PC-3 (cell line): ENCODE measurements around the gene RRAS.

Experiments used
- CTCF ChIP-seq: fragments of 300-600 bp; sonication (generic); conservative IDR thresholded peaks from 2 replicates; pipeline ENCODE4 v1.5.1; 2017; ENCODE audit warnings: antibody characterized with exemption, low read depth, mild to moderate bottlenecking, low read length
- EZH2 ChIP-seq: fragments of 300-600 bp; sonication (generic); IDR thresholded peaks from one replicate; pipeline ENCODE4 v1.6.1; 2017; ENCODE audit warnings: antibody characterized with exemption, mild to moderate bottlenecking, low read length; ENCODE audit not compliant: unreplicated experiment
- EZH2phosphoT487 ChIP-seq: fragments of 300-600 bp; sonication (generic); IDR thresholded peaks from 2 replicates; pipeline ENCODE4 v1.6.1; 2018; ENCODE audit warnings: mild to moderate bottlenecking, antibody characterized with exemption, low read length, borderline replicate concordance

DNA sequence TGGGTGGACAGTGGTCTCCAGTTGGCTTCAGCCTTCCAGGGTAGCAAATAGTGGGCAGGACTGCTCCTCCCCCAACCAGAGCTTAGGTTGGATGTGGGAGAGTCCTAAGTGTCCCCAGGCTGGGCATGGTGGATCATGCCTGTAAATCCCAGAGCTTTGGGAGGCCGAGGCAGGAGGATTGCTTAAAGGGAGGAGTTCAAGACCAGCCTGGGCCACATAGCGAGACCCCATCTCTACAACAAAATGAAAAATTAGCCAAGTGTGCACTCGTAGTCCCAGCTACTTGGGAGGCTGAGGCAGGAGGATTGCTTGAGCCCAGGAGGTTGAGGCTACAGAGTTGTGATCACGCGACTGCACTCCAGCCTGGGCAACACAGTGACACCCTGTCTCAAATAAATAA is 7.4 kb downstream of the RRAS start:
- TF ChIP-seq CTCF (no peak), EZH2phosphoT487 (no peak), EZH2 (no peak)
